ENCODE measurements around the gene PSMD12. TPM values are rescaled to one million over a fixed set of nuclear protein-coding genes. Genes with fewer than 3 reads are reported as not detected.

Gene PSMD12
- total and polyA plus RNA-seq, 12 donors, result 28.5 to 67.1 (median 48.4) TPM

DNA sequence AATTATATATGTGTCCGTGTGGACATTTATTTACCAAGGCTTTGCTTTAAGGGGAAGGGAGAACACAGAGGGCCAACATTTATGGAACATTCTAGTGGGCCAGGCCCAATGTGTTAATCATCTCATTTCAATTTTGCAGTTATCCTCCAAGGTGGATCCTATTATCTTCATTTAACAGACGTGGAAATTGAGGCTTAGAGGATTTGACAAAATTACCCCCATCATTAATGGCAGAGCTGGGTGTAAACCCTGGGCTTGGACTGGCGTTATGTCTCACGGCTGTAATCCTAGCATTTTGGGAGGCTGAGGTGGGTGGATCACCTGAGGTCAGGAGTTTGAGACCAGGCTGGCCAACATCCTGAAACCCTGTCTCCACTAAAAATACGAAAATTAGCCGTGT lies 37.1 kb upstream of the PSMD12 start:
- TF ChIP-seq, protein P1, sequence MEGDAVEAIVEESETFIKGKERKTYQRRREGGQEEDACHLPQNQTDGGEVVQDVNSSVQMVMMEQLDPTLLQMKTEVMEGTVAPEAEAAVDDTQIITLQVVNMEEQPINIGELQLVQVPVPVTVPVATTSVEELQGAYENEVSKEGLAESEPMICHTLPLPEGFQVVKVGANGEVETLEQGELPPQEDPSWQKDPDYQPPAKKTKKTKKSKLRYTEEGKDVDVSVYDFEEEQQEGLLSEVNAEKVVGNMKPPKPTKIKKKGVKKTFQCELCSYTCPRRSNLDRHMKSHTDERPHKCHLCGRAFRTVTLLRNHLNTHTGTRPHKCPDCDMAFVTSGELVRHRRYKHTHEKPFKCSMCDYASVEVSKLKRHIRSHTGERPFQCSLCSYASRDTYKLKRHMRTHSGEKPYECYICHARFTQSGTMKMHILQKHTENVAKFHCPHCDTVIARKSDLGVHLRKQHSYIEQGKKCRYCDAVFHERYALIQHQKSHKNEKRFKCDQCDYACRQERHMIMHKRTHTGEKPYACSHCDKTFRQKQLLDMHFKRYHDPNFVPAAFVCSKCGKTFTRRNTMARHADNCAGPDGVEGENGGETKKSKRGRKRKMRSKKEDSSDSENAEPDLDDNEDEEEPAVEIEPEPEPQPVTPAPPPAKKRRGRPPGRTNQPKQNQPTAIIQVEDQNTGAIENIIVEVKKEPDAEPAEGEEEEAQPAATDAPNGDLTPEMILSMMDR (IDR thresholded peaks at IDR 0.05), result no peak
- Histone ChIP-seq H3K27ac (no peak overlapping the region), H3K4me1 (peaks cover 0 to 35% (median 14%) of the 10 kb centered on the region in 9 donors), H3K27me3 (no peaks in the 10 kb centered on the region), H3K36me3 (no peaks in the 10 kb centered on the region), H3K9me3 (no peaks in the 10 kb centered on the region), H3K4me3 (no peak overlapping the region)
- no peak for DNase-seq
- intact Hi-C loops (cut with DNase I), result no loop called here
- 90 to 92% methylated on average over 6 of the region's 6 CpGs for WGBS, 2 donors
- no peak for ATAC-seq

DNA sequence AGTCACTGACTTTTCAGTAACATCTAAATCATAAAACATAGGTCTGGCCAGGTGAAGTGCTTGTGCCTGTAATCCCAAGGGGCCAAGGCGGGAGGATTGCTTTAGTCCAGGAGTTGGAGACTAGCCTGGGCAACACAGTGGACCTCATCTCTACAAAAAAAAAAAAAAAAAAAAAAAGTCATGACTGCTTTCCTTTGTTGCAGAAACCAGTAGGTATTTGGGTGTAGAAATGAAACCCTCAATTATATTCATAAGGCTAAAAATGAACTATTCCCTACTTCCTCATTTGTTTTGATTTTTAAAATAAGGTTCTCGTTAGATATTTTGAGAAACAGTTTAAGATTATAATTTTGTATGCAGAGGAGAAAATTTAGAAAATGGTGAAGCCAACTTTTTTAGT lies 36.7 kb upstream of the PSMD12 start:
- no peaks in the 10 kb centered on the region for H3K9me3 ChIP-seq
- H3K4me3 ChIP-seq, result no peak overlapping the region
- H3K27ac ChIP-seq, result peak overlapping the region in 1 of 10 donors; percentile 78
- no peaks in the 10 kb centered on the region for H3K27me3 ChIP-seq
- 96 to 98% methylated on average over 2 of the region's 2 CpGs for WGBS, 2 donors
- ATAC-seq (no peak), DNase-seq (no peak)
- H3K36me3 ChIP-seq, result no peaks in the 10 kb centered on the region
- TF ChIP-seq, protein P1 (IDR thresholded peaks at IDR 0.05), result no peak
- peaks cover 0 to 35% (median 14%) of the 10 kb centered on the region in 9 donors for H3K4me1 ChIP-seq
- intact Hi-C loops (cut with DNase I), result no loop called here

DNA sequence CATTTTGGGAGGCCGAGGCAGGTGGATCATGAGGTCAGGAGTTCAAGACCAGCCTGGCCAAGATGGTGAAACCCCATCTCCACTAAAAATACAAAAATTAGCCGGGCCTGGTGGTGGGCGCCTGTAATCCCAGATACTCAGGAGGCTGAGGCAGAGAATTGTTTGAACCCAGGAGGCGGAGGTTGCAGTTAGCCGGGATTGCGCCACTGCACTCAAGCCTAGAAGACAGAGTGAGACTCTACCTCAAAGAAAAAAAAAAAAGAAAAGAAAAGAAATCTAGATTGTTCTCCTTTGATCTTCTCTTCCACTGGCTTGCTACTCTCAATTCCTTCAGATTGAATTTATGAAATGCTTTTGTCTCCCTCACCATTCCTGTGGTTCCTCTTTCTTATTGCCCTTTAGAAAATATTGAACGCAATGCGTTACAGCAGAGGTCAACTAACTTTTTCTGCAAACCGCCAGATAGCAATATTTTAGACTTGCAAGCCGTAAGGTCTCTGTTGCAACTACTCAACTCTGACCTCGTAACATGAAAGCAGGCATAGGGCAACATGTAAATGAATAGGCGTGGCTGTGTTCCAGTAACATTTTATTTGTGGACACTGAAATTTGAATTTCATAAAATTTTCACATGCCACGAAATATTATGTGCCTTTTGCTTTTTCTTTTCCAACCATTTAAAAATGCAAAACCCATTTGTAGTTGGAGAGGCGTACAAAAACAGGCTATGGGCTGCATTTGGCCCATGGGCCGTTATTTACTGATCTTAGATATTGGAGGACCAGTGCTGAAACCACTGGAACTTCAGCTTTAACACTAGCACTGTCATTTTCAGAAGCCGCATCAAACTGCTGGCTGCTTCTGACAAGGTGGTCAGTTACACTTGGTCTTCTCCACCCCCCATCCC lies 35.5 kb upstream of the PSMD12 start:
- peaks cover 0 to 35% (median 14%) of the 10 kb centered on the region in 9 donors for H3K4me1 ChIP-seq
- H3K27ac ChIP-seq, result peak overlapping the region in 1 of 10 donors; percentile 78
- no peaks in the 10 kb centered on the region for H3K36me3 ChIP-seq
- DNase-seq (no peak), ATAC-seq (peak in 1 of 8 donors; percentile 35)
- no peaks in the 10 kb centered on the region for H3K27me3 ChIP-seq
- H3K4me3 ChIP-seq, result no peak overlapping the region
- 92 to 93% methylated on average over 16 of the region's 16 CpGs for WGBS, 2 donors
- H3K9me3 ChIP-seq, result no peaks in the 10 kb centered on the region
- intact Hi-C loops (cut with DNase I), result no loop called here
- TF ChIP-seq, protein P1 (IDR thresholded peaks at IDR 0.05), result no peak

DNA sequence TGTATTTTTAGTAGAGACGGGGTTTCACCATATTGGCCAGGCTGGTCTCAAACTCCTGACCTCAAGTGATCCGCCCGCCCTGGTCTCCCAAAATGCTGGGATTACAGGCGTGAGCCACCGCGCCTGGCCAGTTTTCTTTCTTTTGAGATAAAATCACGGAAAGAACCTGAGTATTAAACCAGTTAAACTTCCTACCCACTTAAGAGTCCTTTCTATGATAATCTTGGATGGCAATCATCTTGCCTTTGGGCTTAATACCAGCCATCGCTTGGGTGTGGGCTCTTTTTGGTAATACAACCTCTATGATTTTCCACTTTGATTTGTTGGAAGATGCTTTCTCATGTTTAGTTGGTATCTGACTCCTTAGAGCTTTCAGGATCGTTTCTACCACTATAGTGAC lies 34.7 kb upstream of the PSMD12 start:
- ATAC-seq (no peak), DNase-seq (no peak)
- Histone ChIP-seq H3K9me3 (no peaks in the 10 kb centered on the region), H3K4me3 (no peak overlapping the region), H3K36me3 (no peaks in the 10 kb centered on the region), H3K27ac (peak overlapping the region in 1 of 10 donors; percentile 75), H3K27me3 (no peaks in the 10 kb centered on the region), H3K4me1 (peaks cover 0 to 35% (median 14%) of the 10 kb centered on the region in 9 donors)
- intact Hi-C loops (cut with DNase I), result no loop called here
- TF ChIP-seq, protein P1 (IDR thresholded peaks at IDR 0.05), result no peak
- WGBS, 2 donors, result 92% methylated on average over 9 of the region's 9 CpGs
